ENCODE data around the gene DCHS1. TPM values are rescaled to one million over a fixed set of nuclear protein-coding genes. Genes with fewer than 3 reads are reported as not detected.

DCHS1 gene
- total and polyA plus RNA-seq, 4 donors: 6.0 to 39.9 (median 11.5) TPM

- no peaks in the 10 kb centered on the region for H3K27me3 ChIP-seq (ENCODE audit: control insufficient read depth in 3 of 3, insufficient read depth in 3 of 3, low read length in 2 of 3)
- H3K4me1 ChIP-seq (ENCODE audit: control insufficient read depth in 5 of 5, insufficient read depth in 5 of 5, low read length in 5 of 5): peaks cover 9 to 21% (median 12%) of the 10 kb centered on the region in 5 donors
- WGBS, 2 donors: 24 to 31% methylated on average over 3 of the region's 3 CpGs
- no peak for TF ChIP-seq CTCF (IDR thresholded peaks at IDR 0.05; ENCODE audit: control extremely low read depth, extremely low read depth)
- H3K27ac ChIP-seq (ENCODE audit: low read depth in 1 of 2, low read length in 1 of 2): peak overlapping the region; percentile 58 to 85
- H3K9ac ChIP-seq (ENCODE audit: insufficient read depth in 1 of 2, low read length in 2 of 2): no peak overlapping the region
- no peak overlapping the region for H3K4me3 ChIP-seq
- H3K9me3 ChIP-seq (ENCODE audit: control insufficient read depth in 4 of 4, insufficient read depth in 3 of 4, low read length in 3 of 4): no peaks in the 10 kb centered on the region
- ATAC-seq (ENCODE audit: insufficient read depth, low FRiP score) (no peak), DNase-seq (peak; percentile 63 to 74 (median 71))
- peaks cover 0 to 4% (median 1%) of the 10 kb centered on the region in 4 donors for H3K36me3 ChIP-seq (ENCODE audit: control insufficient read depth in 4 of 4, insufficient read depth in 4 of 4, low read length in 4 of 4)
Observed at GRCh38 chr11:6646576-6646917, 9.1 kb downstream of the DCHS1 start.

GRCh38 chr11:6646071-6646470, 9.5 kb downstream of the DCHS1 start:
- Histone ChIP-seq H3K9me3 (ENCODE audit: control insufficient read depth in 4 of 4, insufficient read depth in 3 of 4, low read length in 3 of 4) (no peaks in the 10 kb centered on the region), H3K9ac (ENCODE audit: insufficient read depth in 1 of 2, low read length in 2 of 2) (no peak overlapping the region), H3K27ac (ENCODE audit: low read depth in 1 of 2, low read length in 1 of 2) (peak overlapping the region; percentile 58 to 85), H3K4me1 (ENCODE audit: control insufficient read depth in 5 of 5, insufficient read depth in 5 of 5, low read length in 5 of 5) (peaks cover 9 to 21% (median 12%) of the 10 kb centered on the region in 5 donors), H3K27me3 (ENCODE audit: control insufficient read depth in 3 of 3, insufficient read depth in 3 of 3, low read length in 2 of 3) (no peaks in the 10 kb centered on the region), H3K36me3 (ENCODE audit: control insufficient read depth in 4 of 4, insufficient read depth in 4 of 4, low read length in 4 of 4) (peaks cover 0 to 4% (median 1%) of the 10 kb centered on the region in 4 donors), H3K4me3 (no peak overlapping the region)
- TF ChIP-seq CTCF (IDR thresholded peaks at IDR 0.05; ENCODE audit: control extremely low read depth, extremely low read depth): no peak
- ATAC-seq (ENCODE audit: insufficient read depth, low FRiP score) (no peak), DNase-seq (peak in 1 of 3 donors; percentile 15)
- WGBS, 2 donors: 44 to 77% methylated on average over 12 of the region's 12 CpGs

- WGBS, 2 donors: 80 to 83% methylated on average over 7 of the region's 7 CpGs
- Histone ChIP-seq H3K9me3 (ENCODE audit: control insufficient read depth in 4 of 4, insufficient read depth in 3 of 4, low read length in 3 of 4) (no peaks in the 10 kb centered on the region), H3K27ac (ENCODE audit: low read depth in 1 of 2, low read length in 1 of 2) (no peak overlapping the region), H3K9ac (ENCODE audit: insufficient read depth in 1 of 2, low read length in 2 of 2) (no peak overlapping the region), H3K4me1 (ENCODE audit: control insufficient read depth in 5 of 5, insufficient read depth in 5 of 5, low read length in 5 of 5) (peaks cover 9 to 25% (median 12%) of the 10 kb centered on the region in 5 donors), H3K4me3 (no peak overlapping the region), H3K36me3 (ENCODE audit: control insufficient read depth in 4 of 4, insufficient read depth in 4 of 4, low read length in 4 of 4) (peaks cover 0 to 22% (median 12%) of the 10 kb centered on the region in 4 donors), H3K27me3 (ENCODE audit: control insufficient read depth in 3 of 3, insufficient read depth in 3 of 3, low read length in 2 of 3) (no peaks in the 10 kb centered on the region)
- DNase-seq: peak in 1 of 3 donors; percentile 4
- ATAC-seq (ENCODE audit: insufficient read depth, low FRiP score): no peak
- no peak for TF ChIP-seq CTCF (IDR thresholded peaks at IDR 0.05; ENCODE audit: control extremely low read depth, extremely low read depth)
Observed at GRCh38 chr11:6642957-6643356, 12.7 kb downstream of the DCHS1 start.
